HAP-1 (cell line): Measurements from ENCODE around the gene NACC2.
A peak's percentile ranks its signal among the peaks of the same experiment; 100 is the strongest.

Experiments
- DNase-seq, 2 experiments: peaks; one replicate each; pipeline ENCODE4 v3.0.0-alpha.2; 2016 to 2020; ENCODE audit warnings: low spot score in 2 of 2
- H3K27me3 ChIP-seq: fragments of 250-450 bp; sonication (Bioruptor Pico); 2 replicates; pipeline ENCODE4 v1.5.1; 2020; ENCODE audit warnings: low read depth, mild to moderate bottlenecking, moderate library complexity
- H3K36me3 ChIP-seq: fragments of 250-450 bp; sonication (Bioruptor Pico); replicated peaks from 2 replicates; pipeline ENCODE4 v1.5.1; 2020; ENCODE audit warnings: mild to moderate bottlenecking
- H3K4me1 ChIP-seq: fragments of 250-450 bp; sonication (Bioruptor Pico); 2 replicates; pipeline ENCODE4 v1.5.1; 2020; ENCODE audit warnings: mild to moderate bottlenecking
- H3K4me3 ChIP-seq: fragments of 250-450 bp; sonication (Bioruptor Pico); 2 replicates; pipeline ENCODE4 v1.5.1; 2020; ENCODE audit warnings: mild to moderate bottlenecking, moderate library complexity
- H3K9me3 ChIP-seq: fragments of 250-450 bp; sonication (Bioruptor Pico); 2 replicates; pipeline ENCODE4 v1.5.1; 2020; ENCODE audit warnings: mild to moderate bottlenecking, moderate library complexity
- in situ Hi-C: fragments of 300-500 bp; cut with MboI; formaldehyde crosslinking; loops from 3 replicates; pipeline ENCODE4 v1.14.3; 2020; ENCODE audit warnings: low sequenced_read_pairs, inconsistent platforms, mixed read lengths

The NACC2 gene

GRCh38 chr9:136052991-136053756 is 41.9 kb downstream of the NACC2 start:
- Histone ChIP-seq H3K4me1 (peaks cover 35% of the 10 kb centered on the region), H3K36me3 (peaks cover 22% of the 10 kb centered on the region), H3K9me3 (no peaks in the 10 kb centered on the region), H3K4me3 (no peak overlapping the region), H3K27me3 (no peaks in the 10 kb centered on the region)
- in situ Hi-C loops, result no loop called here
- DNase-seq, result peak in 1 of 2 experiments; percentile 45

- Histone ChIP-seq H3K36me3 (peaks cover 29% of the 10 kb centered on the region), H3K27me3 (no peaks in the 10 kb centered on the region), H3K4me3 (peak overlapping the region; percentile 5), H3K9me3 (no peaks in the 10 kb centered on the region), H3K4me1 (peaks cover 33% of the 10 kb centered on the region)
- DNase-seq, result peak in 1 of 2 experiments; percentile 65
- in situ Hi-C loops, result no loop called here
These were observed 42.6 kb downstream of the NACC2 start for GRCh38 chr9:136052472-136052880.

- Histone ChIP-seq H3K9me3 (no peaks in the 10 kb centered on the region), H3K4me1 (peaks cover 30% of the 10 kb centered on the region), H3K4me3 (peak overlapping the region; percentile 37)
These were observed 43.1 kb downstream of the NACC2 start for GRCh38 chr9:136051837-136052471.

GRCh38 chr9:136051453-136051836 is 43.6 kb downstream of the NACC2 start:
- H3K4me1 ChIP-seq, result peaks cover 30% of the 10 kb centered on the region
- peak; percentile 32 to 76 for DNase-seq
- in situ Hi-C loops, result no loop called here

More at GRCh38 chr9:136051837-136052471, 43.1 kb downstream of the NACC2 start:
- in situ Hi-C loops, result no loop called here
- DNase-seq, result peak; percentile 91 to 98
- H3K36me3 ChIP-seq, result peaks cover 32% of the 10 kb centered on the region
- H3K27me3 ChIP-seq, result no peaks in the 10 kb centered on the region

DNA sequence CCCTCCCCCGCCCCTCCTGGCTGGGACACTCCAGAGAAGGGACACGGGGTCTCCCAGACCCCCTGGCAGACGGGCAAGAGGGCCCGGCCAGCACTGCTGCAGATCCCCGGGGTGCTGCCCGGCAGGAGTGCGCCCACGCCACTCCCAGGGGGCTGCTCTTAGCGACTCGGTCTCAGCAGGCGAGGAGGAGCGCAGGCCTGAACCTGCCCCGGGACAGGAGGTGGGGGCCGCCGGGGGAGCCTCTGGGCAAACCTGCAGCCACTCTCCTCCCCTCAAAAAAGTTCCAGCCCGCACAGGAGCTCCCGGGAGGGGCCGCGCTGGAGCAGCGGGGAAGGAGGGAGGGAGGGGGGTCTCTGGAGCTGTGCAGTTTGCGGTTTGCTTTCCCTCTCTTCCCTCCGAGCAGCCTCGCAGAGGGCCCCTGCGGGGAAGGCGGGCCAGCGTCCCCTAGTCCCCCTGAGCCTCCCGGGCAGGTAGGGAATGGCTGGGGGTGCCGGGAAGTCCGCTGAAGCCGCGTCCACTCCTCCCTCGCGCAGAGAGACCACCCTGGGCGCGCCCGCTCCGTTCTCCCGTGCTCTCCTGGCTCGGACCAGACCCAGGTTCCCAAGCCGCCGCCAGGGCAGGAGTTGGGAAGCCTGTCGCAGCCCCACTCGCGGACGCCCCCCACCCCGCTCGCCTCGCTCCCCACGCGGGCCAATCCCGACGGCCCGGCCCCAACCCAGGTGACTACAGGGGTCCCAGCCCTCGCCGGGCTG is 44.2 kb downstream of the NACC2 start:
- Histone ChIP-seq H3K36me3 (peaks cover 39% of the 10 kb centered on the region), H3K4me3 (peak overlapping the region; percentile 37), H3K4me1 (peaks cover 30% of the 10 kb centered on the region), H3K27me3 (no peaks in the 10 kb centered on the region), H3K9me3 (no peaks in the 10 kb centered on the region)
- DNase-seq, result peak in 1 of 2 experiments; percentile 45
- in situ Hi-C loops, result no loop called here

More at GRCh38 chr9:136051453-136051836, 43.6 kb downstream of the NACC2 start:
- peak overlapping the region; percentile 37 for H3K4me3 ChIP-seq
- H3K36me3 ChIP-seq, result peaks cover 37% of the 10 kb centered on the region
- H3K9me3 ChIP-seq, result no peaks in the 10 kb centered on the region
- H3K27me3 ChIP-seq, result no peaks in the 10 kb centered on the region

- Histone ChIP-seq H3K4me1 (peaks cover 30% of the 10 kb centered on the region), H3K27me3 (no peaks in the 10 kb centered on the region), H3K4me3 (peak overlapping the region; percentile 37; the same call in 1 of the 2 replicates), H3K36me3 (peaks cover 39% of the 10 kb centered on the region), H3K9me3 (no peaks in the 10 kb centered on the region)
- DNase-seq, result no peak
- in situ Hi-C loops, result no loop called here
These were observed 44.8 kb downstream of the NACC2 start for GRCh38 chr9:136050266-136050700.

DNA sequence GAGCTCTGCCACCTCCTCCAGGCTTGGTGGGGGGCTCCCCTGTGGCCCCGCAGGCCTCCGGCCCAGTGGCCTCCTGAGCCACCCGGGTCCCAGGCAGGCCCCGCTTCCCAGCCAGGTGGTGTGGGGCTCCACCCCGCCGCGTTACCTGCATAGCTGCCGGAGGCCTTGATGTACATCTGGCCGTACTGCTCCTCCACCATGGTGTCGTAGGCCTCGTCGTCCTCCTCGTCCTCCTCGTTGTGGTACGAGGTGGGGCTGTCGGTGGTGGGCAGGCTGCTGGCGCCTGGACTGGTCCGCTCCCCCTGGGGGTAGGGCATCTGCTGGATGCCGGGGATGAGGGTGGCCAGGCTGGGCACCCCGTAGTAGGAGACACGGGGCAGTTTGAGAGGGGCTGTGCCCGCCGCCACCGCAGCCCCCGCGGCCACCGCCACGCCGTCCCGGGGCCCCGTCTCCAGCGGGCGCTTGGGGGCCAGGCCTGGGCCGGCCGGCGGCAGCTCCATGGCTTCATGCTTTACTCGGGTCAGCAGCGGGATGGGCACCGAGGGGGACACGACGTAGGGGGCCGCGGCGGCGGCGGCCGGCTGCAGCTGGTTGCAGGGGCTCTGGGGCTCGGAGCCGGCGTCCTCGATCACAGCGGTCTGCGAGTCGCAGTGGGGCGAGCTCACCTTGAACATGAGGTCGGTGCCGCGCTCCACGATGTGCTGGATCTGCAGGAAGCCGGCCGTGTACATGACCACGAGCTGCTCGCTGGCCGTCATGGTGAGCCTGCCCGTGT is 45.4 kb downstream of the NACC2 start:
- H3K4me1 ChIP-seq, result peaks cover 29% of the 10 kb centered on the region
- no peaks in the 10 kb centered on the region for H3K9me3 ChIP-seq
- in situ Hi-C loops, result no loop called here
- peaks cover 39% of the 10 kb centered on the region for H3K36me3 ChIP-seq
- no peaks in the 10 kb centered on the region for H3K27me3 ChIP-seq
- DNase-seq, result no peak
- H3K4me3 ChIP-seq, result no peak overlapping the region

DNA sequence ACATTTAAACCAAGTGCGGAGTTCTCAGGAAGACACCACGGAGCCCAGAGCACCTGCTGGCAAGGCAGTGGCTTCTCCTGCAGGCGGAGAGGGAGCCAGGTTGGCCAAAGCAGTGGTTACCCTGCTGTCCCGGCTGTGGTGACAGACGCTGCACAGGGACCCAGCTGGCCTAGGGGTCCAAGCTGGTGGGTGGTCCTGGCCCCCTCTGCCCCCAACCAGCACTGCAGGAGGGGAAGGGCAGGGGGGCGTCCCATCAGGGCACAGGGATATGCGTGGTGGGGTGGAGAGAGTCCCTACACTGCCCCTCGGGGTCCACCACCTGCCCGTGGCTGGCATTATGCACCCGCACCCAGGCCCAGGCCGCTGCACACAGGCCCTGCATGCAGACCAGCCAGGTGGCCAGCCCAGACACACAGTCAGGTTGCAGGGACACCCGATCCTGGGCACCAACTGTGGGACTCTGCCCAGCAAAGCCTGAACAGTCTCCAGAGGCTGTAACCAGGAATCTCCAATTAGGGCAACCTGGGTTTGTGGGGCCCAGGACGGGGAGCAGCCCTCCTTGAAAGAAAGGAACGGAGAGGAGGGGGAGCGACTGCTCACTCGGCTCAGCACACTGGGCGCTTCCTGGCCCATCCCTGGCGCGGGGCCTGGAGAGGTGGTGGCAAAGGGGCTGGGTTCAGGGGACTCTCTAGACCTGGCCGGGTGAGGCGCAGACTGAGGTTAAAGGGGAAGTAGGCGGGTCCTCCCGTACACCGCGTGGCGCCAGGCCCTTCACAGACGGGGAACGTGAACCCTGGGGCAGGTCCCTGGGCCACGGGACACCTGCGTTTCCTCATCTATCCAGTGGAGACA is 46.3 kb downstream of the NACC2 start:
- in situ Hi-C loops, result no loop called here
- no peaks in the 10 kb centered on the region for H3K27me3 ChIP-seq
- H3K9me3 ChIP-seq, result no peaks in the 10 kb centered on the region
- peaks cover 21% of the 10 kb centered on the region for H3K4me1 ChIP-seq
- H3K36me3 ChIP-seq, result peaks cover 42% of the 10 kb centered on the region
- no peak overlapping the region for H3K4me3 ChIP-seq
- DNase-seq, result no peak

DNA sequence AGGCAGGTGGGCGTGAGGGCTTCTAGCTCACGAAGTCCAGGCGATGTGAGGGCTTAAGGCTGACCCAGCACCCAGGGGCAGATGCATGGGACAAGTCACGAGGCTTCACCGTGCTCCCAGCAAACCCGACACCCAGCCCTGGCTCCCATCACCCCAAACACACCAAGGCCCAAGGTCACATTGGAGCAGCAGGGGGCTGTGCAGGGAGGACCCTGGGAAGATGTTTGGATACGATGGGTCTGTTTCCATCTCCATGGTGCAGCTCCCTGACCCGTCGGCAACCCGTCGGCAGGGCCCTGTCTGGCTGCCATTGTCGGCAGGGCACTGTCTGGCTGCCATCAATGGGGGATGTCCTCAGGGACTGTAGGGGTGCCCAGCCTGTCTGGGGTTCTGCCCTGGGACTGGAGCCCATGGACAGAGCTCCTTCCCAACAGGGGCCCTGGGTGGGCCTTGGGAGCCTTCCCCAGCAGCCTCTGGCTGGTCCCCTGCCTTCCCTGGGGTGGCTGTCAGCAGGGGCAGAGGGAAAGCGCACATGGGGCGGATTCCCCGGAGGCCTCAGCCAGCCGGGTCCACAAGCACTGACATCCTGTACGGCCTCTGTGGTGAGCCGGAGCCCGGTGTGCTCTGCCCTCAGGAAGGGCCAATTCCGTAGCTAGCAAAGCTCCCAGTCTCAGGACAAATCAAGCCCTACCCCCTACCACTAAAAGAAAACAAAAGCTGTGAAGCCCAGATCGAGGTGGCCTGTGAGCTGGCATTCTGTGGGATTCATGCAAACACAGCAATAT is 47.1 kb downstream of the NACC2 start:
- no peak overlapping the region for H3K4me3 ChIP-seq
- H3K27me3 ChIP-seq, result no peaks in the 10 kb centered on the region
- H3K9me3 ChIP-seq, result no peaks in the 10 kb centered on the region
- DNase-seq, result no peak
- H3K4me1 ChIP-seq, result peaks cover 12% of the 10 kb centered on the region
- in situ Hi-C loops, result no loop called here
- H3K36me3 ChIP-seq, result peaks cover 40% of the 10 kb centered on the region

DNA sequence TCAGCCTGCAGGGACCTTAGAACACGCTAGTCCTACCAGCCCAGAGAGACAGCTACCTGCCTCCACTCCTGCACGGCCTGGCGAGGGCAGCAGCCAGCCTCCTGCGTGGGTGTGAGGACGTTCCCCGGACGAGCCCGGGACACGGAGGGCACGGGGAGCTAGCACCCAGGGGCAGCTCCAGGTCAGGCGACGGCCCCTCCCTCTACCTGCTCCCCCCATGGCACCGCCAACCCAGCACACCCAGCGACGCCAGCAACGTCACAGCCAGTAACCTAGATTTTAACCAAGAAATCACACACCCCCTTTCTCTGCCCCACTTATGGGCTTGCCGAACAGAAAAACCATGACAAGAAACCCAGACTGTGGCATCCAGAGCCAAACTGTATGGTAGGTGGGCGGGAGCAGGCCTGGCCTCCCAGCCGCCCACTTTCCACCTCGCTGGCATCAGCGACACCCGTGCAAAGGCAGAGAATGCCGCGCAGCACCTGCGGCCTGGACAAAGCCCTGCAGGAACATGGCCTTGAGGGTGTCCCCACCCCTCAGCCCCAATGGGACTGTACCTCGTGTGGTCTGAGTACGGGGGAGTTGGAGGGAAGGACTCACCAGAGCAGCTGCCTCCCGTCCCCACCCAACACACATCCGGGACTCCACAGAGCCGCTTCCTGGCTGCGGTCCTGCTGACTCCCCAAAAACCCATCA is 47.9 kb downstream of the NACC2 start:
- H3K4me1 ChIP-seq, result 0 out of 2 replicates have a peak, but pooled peaks cover 6% of the 10 kb centered on the region
- H3K4me3 ChIP-seq, result no peak overlapping the region
- H3K36me3 ChIP-seq, result peaks cover 39% of the 10 kb centered on the region
- DNase-seq, result no peak
- no peaks in the 10 kb centered on the region for H3K27me3 ChIP-seq
- in situ Hi-C loops, result no loop called here
- H3K9me3 ChIP-seq, result no peaks in the 10 kb centered on the region

DNA sequence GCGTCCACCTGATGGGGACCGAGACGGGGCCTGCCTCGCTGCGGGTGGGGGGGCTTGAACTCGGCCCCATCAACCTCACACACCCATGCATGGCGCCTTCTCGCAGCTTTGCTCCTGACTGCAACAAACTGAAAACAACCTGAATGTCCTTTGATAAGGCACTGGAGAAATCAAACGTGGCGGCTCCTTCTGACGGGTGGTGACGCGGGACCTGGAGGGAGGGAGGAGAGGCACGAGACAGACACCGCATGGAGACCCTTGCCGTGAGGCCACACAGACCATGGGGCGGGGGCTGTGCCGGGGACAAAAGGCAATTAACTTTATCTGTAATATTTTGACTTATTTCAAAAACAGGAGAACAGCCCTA is 48.6 kb downstream of the NACC2 start:
- no peaks in the 10 kb centered on the region for H3K27me3 ChIP-seq
- no peak overlapping the region for H3K4me3 ChIP-seq
- DNase-seq, result no peak
- 0 out of 2 replicates have a peak, but pooled peaks cover 6% of the 10 kb centered on the region for H3K4me1 ChIP-seq
- H3K36me3 ChIP-seq, result peaks cover 42% of the 10 kb centered on the region
- in situ Hi-C loops, result no loop called here
- no peaks in the 10 kb centered on the region for H3K9me3 ChIP-seq
